NCI-H1048 (cell line): ENCODE results near the gene ITSN1.

Experiments
- DNase-seq: peaks from one replicate; lab custom pipeline; 2025; lab: John Stamatoyannopoulos, UW

ITSN1 gene

GRCh38 chr21:33839167-33839716 is 196.9 kb downstream of the ITSN1 start:
- no peak for DNase-seq

DNA sequence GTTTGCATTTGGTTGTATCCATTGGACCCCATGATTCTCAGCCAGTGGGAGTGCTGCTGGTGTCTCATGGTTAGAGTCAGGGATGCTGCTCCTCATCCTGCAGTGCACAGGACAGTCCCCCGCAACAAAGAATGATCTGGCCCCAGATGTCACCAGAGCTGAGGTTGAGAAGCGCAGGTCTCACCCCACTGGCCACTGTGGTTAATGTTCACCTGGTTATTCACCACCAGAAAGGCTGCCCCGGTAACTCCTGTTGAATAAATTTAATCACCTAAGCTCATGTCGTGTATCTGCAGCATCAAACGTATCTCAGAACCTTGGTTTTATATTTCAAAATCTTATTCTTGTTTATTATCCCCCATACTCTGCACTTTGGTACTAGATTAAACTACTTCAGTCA is 197.5 kb downstream of the ITSN1 start:
- no peak for DNase-seq

DNA sequence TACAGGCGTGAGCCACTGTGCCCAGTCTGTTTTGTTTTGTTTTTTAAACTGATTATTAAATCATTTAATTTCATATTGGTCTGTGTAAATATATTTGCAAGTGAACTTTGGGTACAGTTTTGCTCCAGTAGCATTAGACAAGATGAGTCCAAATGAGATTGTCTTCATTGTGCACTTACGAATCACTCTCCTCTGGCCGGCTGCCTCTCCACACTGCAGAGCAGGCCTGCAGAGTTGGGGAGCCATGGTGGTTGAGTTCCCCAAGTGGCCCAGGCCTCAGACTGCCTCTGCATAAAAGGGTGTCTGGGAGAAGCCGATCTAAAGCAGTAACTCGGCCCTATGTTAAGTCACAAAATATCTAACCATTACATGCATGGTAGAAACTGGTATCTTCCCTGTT is 198.5 kb downstream of the ITSN1 start:
- no peak for DNase-seq

DNA sequence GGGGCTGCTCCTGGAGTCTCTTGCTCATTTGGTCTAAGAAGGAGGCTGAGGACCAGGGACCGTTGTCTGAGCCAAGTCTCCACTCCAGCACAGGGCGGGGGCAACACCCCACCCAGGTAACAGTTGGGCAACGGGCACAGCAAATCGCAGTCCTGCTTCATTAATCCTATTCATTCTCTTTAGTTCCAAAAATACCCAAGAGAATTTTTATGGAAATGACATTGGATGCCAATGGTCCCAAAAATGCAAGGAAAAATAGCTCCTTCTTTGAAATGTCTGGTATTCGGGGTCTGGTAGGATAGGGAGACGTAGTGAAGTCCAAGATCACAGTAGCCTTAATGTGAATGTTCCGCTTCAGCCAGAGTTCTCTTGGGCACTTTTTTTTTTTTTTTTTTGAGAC is 199.3 kb downstream of the ITSN1 start:
- no peak for DNase-seq

GRCh38 chr21:33843216-33843615 is 200.9 kb downstream of the ITSN1 start:
- DNase-seq, result no peak

DNA sequence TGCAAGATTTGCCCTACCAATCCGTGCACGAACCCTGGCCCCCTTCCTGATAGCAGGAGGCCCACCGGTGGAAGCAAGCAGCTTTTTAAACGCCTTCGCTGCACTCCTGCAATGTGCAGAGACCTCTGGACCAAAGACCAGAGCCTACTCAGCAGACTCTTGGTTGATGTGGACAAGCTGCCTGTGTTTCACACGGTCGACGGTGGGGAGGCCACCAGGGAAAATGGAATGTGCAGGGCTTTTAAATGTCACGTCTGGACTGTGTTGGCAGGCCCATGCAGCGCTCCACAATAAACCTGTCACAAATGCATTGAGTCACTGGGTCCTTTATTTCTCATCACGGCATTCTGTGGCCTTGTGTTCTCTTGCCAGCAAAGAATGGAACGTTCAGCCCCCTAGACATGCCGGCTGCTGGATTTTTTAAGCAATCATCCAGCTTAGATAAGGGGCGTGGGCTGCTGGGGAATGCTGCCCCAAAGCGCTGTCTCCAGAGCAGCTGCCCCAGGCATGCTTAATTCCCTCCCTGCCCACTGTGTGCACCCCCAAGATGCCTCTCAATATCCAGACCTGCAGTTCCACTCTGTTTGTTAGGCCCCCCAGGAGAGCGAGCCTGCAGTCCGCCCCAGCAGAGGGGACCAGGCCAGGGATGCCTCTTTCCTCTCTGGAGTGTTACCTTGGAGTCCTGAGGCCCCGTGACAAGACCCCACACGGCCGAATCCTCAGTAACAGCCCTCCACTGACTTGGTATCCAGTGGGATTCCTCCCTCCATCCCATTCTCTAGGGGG is 202.0 kb downstream of the ITSN1 start:
- DNase-seq, result no peak

DNA sequence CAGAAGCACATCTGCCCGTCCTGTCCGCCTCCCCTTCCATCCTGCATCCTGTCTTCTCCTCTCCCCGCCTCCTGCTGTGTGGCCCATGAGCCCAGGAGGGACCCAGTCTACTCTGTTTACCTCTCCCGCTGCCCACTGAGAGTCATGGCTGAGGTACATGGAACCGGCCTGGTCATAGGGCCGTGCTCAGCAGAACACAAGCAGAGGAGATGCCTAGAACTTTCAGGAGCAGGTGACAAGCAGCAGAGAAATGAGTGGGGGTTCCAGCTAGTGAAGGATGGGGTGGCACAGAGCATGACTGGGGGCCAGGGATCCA is 202.5 kb downstream of the ITSN1 start:
- DNase-seq, result no peak

DNA sequence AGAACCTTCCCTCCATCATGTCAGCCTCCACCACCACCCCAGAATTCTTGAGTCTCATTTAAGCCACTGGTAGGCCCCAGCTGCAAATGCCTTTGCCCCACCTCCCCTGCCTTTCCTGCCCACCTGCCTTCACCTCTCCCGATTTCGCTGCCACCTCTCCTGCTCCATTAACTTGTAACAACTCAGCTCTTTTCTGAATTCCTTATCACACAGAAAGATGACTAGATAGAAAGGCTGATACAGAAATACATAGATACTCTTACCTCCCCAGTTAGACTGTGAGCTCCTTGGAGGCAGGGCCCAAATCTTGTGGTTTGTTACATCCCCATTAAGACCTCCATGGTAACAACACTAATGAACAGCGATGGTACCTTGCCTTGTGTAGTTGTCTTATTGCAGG is 203.8 kb downstream of the ITSN1 start:
- no peak for DNase-seq

GRCh38 chr21:33847588-33848248 is 205.4 kb downstream of the ITSN1 start:
- no peak for DNase-seq

DNA sequence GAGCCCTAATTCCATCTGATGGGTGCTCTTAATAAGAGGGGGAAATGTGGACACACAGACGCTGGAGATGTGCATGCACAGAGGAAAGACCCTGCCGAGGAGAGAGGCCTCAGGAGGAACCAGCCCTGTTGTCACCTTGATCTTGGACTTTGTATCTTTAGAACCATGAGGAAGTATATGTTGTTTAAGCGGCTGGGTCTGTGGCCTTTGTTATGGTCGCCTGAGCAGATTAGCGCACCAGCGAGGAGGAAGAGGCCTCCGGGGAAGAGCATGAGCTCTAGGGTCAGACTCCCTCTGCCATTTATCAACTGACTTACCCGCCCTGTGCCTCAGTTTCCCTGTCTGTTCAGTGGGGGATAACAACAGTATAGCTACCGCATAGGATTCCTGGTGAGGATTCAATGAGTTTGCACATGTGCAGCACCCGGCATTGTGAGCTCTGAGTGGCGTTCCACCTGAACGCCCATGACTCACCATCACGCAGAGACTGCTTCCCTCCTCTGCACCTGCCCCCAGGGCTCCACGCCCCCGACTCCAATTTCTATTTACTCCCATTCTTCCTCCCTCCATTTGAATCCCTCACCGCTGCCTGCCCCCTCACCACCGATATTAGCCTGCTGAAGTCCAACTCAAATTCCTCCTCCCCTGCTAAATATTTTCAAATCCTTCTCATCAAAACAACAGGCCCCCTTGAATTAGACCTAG is 206.1 kb downstream of the ITSN1 start:
- DNase-seq, result no peak

DNA sequence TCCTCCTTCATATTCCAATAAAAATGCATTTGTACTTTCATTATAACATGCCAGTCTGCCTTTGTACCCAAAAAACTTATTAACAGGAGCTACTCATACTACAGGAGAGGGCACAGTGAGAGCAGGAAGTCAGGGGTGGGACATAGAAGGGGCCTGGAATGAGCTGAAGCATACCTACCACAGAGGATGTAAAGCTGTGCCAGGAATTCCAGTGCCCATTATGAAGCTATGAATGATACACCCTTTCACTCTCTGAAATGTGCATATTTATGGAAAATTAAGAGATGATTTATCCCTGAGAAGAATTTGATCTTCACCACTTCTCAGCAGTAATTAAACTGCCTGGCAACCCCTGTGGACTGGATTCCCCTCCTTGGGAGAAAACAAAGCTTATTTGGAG is 207.5 kb downstream of the ITSN1 start:
- no peak for DNase-seq

- no peak for DNase-seq
These were observed 208.1 kb downstream of the ITSN1 start for GRCh38 chr21:33850401-33850800.

- no peak for DNase-seq
These were observed 208.7 kb downstream of the ITSN1 start for GRCh38 chr21:33850985-33851384.

- no peak for DNase-seq
These were observed 210.2 kb downstream of the ITSN1 start for GRCh38 chr21:33852485-33852884.

DNA sequence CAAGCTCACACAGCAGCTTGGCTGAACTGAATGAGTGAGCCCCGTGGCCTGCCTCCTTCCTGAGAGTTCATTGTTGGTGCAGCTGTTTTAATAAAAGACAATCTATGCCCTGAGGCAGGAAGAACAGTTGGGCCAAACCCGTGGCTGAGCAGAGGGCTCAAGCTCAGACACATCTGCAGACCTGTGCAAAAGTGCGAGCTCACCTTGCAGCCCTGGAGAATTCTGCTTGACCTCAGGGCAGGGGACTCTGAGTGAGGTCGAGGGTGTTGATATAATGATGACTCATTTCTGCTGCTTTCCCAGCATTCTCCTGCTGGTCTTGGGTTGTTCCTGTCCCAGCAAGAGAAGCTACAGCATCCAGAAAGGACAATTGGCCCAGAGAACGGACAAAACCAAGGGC is 212.3 kb downstream of the ITSN1 start:
- DNase-seq, result no peak

- DNase-seq, result no peak
These were observed 212.9 kb downstream of the ITSN1 start for GRCh38 chr21:33855190-33855589.

DNA sequence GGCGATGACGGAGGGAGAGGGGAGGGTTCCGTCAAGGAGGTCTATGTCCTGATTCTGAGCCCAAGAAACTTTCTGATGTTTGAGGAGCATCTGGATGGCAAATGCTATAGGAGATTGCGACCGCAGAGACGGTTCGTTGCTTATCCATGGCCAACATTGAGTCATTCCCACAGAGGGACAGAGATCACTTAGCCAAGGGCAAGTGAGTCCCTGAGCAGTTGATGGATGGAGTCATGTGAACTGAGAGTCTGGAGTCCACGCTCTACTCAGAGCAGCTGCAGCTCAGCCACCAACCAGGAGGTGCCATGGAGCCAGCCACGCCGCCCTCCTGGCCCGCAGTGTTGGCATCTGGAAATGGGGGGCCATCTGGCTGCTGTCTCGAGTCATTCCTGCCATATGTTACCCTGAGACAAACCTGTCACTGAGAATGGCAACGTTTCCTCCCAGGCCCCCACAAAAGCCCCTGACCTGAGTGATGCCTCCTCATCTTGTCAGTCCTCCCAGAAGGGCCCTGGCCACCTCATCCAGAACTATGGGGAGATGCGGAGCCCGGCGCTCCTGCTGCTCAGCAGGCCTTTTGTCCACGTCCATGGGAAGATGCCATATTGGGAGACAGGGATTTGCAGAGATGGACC is 214.7 kb downstream of the ITSN1 start:
- no peak for DNase-seq

DNA sequence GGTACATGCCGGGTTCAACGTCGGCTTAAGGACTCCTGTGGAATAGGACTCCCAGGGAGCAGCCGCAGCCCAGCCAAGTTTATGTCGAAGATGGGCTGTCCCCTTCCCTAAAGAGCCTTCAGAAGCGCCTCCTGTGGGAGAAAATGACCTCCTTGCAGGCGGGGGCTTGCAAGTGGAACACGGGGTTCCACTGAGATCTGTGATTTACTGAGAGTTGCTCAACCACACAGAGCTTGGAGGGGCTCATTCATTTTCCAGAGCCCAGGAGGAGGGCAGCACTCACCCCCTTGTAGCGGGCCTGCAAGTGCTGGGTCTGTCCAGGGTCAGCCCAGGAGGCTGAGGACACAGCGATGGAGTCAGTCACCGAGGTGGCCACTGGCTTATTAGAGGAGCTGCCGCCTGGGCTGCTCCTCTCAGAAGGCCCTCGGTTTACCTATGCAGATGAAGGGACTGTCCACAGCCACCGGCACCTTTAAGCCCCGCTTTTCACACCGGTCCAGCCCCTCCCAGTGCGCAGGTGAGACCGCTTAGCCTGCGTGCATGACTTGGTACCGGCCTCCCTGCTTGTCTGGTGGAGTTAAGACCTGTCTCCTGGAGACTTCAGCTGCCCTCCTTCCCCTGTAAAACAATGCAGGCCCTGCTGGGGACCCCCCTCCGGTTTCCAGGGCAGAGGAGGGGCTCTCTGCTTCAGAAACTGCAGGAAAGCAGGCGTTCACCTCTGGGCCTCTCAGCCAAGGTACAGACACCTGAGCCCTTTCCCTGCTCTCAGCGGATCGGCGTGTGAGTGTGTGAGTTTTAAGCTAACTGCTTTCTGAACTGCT is 215.8 kb downstream of the ITSN1 start:
- no peak for DNase-seq

- DNase-seq, result no peak
These were observed 216.5 kb downstream of the ITSN1 start for GRCh38 chr21:33858667-33859372.

- no peak for DNase-seq
These were observed 217.2 kb downstream of the ITSN1 start for GRCh38 chr21:33859373-33860102.
